OCI-LY1 (cell line): ENCODE measurements around the gene MED25.

Source experiments
- H2AFZ ChIP-seq: fragments of 200-600 bp; sonication (generic), shearing (Covaris generic); 2 replicates; pipeline ENCODE4 v1.6.0; 2014; ENCODE audit warnings: antibody characterized with exemption, mild to moderate bottlenecking, low read length
- H3F3A ChIP-seq: fragments of 200-600 bp; sonication (generic), shearing (Covaris generic); 2 replicates; pipeline ENCODE4 v1.6.0; 2014; ENCODE audit warnings: mild to moderate bottlenecking, antibody characterized with exemption, low read length, moderate library complexity; ENCODE audit not compliant: insufficient read depth
- H3K27ac ChIP-seq: fragments of 200-600 bp; sonication (generic); 2 replicates; pipeline ENCODE4 v1.5.1; 2014; ENCODE audit warnings: low read length, mixed run types, mild to moderate bottlenecking, low read depth; ENCODE audit not compliant: poor library complexity, severe bottlenecking
- H3K27me3 ChIP-seq: fragments of 200-600 bp; sonication (generic); 2 replicates; pipeline ENCODE4 v1.6.0; 2014; ENCODE audit warnings: antibody characterized with exemption, mild to moderate bottlenecking, low read length, moderate library complexity; ENCODE audit not compliant: insufficient read depth
- H3K36me3 ChIP-seq: fragments of 200-600 bp; sonication (generic); 2 replicates; pipeline ENCODE4 v1.6.1; 2014; ENCODE audit warnings: mild to moderate bottlenecking, antibody characterized with exemption, low read length, moderate library complexity, mixed read lengths; ENCODE audit not compliant: insufficient read depth
- H3K4me1 ChIP-seq: fragments of 200-600 bp; sonication (generic); 2 replicates; pipeline ENCODE4 v1.5.1; 2014; ENCODE audit warnings: mild to moderate bottlenecking, low read length, moderate library complexity; ENCODE audit not compliant: insufficient read depth, severe bottlenecking
- H3K4me2 ChIP-seq: fragments of 200-600 bp; sonication (generic), shearing (Covaris generic); 2 replicates; pipeline ENCODE4 v1.6.1; 2014; ENCODE audit warnings: low read length
- H3K4me3 ChIP-seq: fragments of 200-600 bp; sonication (generic); 2 replicates; pipeline ENCODE4 v1.5.1; 2014; ENCODE audit warnings: low read length, low read depth, mild to moderate bottlenecking, mixed read lengths; ENCODE audit not compliant: poor library complexity, severe bottlenecking
- H3K79me2 ChIP-seq: fragments of 200-600 bp; shearing (Covaris generic); 2 replicates; pipeline ENCODE4 v1.6.1; 2016; ENCODE audit warnings: mixed run types, low read length, mixed read lengths; ENCODE audit not compliant: insufficient read depth
- H3K9ac ChIP-seq: fragments of 200-600 bp; sonication (generic), shearing (Covaris generic); 2 replicates; pipeline ENCODE4 v1.6.1; 2014; ENCODE audit warnings: mild to moderate bottlenecking, low read length, mixed read lengths
- H3K9me2 ChIP-seq: fragments of 200-600 bp; sonication (generic), shearing (Covaris generic); 2 replicates; pipeline ENCODE4 v1.6.1; 2014; ENCODE audit warnings: low read depth, mild to moderate bottlenecking, low read length, mixed read lengths
- H3K9me3 ChIP-seq: fragments of 200-600 bp; shearing (Covaris generic); 2 replicates; pipeline ENCODE4 v1.6.1; 2014; ENCODE audit warnings: low read length, mixed read lengths
- H4K20me1 ChIP-seq: fragments of 200-600 bp; sonication (generic), shearing (Covaris generic); 2 replicates; pipeline ENCODE4 v1.6.0; 2016; ENCODE audit warnings: mild to moderate bottlenecking, low read length; ENCODE audit not compliant: insufficient read depth
- EZH2 ChIP-seq: fragments of 200-600 bp; sonication (generic), shearing (Covaris generic); IDR thresholded peaks from 2 replicates; pipeline ENCODE4 v1.8.0; 2017; ENCODE audit warnings: borderline replicate concordance, mixed run types, mild to moderate bottlenecking, antibody characterized with exemption, low read length, moderate library complexity, mixed read lengths
- TF ChIP-seq, protein P1 (sequence below): fragments of 200-600 bp; sonication (generic), shearing (Covaris generic); IDR thresholded peaks from 2 replicates; pipeline ENCODE4 v1.5.1; 2017; ENCODE audit warnings: mild to moderate bottlenecking, antibody characterized with exemption, low read length, moderate library complexity, mixed read lengths

Gene MED25

DNA sequence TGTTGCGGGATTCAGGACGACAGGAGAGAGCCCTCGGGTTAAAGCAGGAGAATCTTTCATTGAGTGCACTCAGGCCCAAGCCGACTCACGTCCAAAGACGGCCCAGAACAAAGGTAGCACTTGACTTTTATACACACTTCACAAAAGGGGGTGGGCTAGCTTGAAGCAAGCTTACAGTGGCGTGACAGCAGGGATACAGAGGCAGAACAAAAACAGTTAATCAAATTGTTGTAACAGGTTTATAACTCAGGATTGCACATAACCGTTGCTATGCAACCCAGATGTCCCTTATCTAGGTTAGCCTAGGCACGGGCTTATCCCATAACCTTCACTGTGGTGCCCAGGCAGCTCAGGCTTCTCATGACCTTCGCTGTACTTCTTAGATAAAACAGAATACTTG is 2.0 kb downstream of the MED25 start:
- Histone ChIP-seq H3K9ac (peak overlapping the region; percentile 100), H3K79me2 (peaks cover 44% of the 10 kb centered on the region), H3K9me2 (no peaks in the 10 kb centered on the region), H3K36me3 (peaks cover 50% of the 10 kb centered on the region), H2AFZ (no peak overlapping the region), H3K4me2 (peak overlapping the region; percentile 88), H3K4me1 (peaks cover 64% of the 10 kb centered on the region), H3K9me3 (no peaks in the 10 kb centered on the region), H3F3A (no peaks in the 10 kb centered on the region), H3K27me3 (no peaks in the 10 kb centered on the region), H3K4me3 (peak overlapping the region; percentile 99), H3K27ac (peak overlapping the region; percentile 99), H4K20me1 (no peaks in the 10 kb centered on the region)
- TF ChIP-seq, protein P1, sequence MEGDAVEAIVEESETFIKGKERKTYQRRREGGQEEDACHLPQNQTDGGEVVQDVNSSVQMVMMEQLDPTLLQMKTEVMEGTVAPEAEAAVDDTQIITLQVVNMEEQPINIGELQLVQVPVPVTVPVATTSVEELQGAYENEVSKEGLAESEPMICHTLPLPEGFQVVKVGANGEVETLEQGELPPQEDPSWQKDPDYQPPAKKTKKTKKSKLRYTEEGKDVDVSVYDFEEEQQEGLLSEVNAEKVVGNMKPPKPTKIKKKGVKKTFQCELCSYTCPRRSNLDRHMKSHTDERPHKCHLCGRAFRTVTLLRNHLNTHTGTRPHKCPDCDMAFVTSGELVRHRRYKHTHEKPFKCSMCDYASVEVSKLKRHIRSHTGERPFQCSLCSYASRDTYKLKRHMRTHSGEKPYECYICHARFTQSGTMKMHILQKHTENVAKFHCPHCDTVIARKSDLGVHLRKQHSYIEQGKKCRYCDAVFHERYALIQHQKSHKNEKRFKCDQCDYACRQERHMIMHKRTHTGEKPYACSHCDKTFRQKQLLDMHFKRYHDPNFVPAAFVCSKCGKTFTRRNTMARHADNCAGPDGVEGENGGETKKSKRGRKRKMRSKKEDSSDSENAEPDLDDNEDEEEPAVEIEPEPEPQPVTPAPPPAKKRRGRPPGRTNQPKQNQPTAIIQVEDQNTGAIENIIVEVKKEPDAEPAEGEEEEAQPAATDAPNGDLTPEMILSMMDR: no peak
- TF ChIP-seq EZH2: no peak

DNA sequence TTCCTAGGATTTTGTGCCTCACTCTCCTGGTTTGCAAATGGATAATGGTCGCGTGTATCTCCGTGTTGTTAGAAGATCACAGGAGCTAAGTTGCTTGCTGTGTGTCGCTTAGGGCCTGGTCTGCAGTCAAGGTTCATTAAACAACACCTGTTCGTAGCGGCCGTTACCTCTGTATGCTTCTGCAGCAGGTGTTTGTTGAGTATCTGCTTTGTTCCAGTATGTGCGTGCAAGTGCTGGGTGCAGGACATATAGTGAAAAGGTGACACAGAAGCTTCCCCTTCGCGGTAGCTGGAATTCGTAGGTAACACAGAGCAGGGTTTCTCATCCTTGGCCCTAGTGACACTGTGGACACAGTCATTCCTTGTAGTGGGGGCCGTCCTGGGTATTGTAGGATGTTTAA is 5.4 kb downstream of the MED25 start:
- Histone ChIP-seq H3K27me3 (no peaks in the 10 kb centered on the region), H3F3A (no peaks in the 10 kb centered on the region), H3K4me3 (peak overlapping the region; percentile 42), H3K9ac (peak overlapping the region; percentile 70), H3K27ac (peak overlapping the region; percentile 99), H3K79me2 (peaks cover 59% of the 10 kb centered on the region), H3K9me3 (no peaks in the 10 kb centered on the region), H3K4me2 (peak overlapping the region; percentile 60), H2AFZ (no peak overlapping the region), H3K4me1 (peaks cover 84% of the 10 kb centered on the region), H4K20me1 (no peaks in the 10 kb centered on the region), H3K36me3 (peaks cover 81% of the 10 kb centered on the region), H3K9me2 (no peaks in the 10 kb centered on the region)
- TF ChIP-seq, protein P1: no peak
- no peak for TF ChIP-seq EZH2

DNA sequence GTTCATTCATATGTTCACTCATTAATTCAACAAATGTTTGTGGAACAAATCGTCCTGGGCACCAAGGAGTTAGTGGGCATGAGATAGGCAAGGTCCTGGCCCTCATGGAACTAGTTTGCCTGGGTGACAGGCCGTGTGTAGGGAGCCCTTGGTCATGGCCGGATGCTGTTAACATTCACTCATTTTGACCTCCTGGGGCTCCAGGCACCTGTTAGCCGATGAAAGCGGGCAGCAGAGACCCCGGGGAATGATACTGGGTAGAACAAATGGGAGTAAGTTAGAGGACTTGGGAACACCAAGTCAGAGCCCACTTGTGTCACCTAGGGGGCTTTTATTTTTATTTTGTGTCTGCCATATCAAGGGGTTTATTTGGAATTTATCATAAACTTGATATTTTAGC is 6.6 kb downstream of the MED25 start:
- Histone ChIP-seq H3K4me1 (peaks cover 90% of the 10 kb centered on the region), H3K79me2 (peaks cover 47% of the 10 kb centered on the region), H3K9me2 (no peaks in the 10 kb centered on the region), H3K4me3 (peak overlapping the region; percentile 42), H3F3A (no peaks in the 10 kb centered on the region), H3K9ac (peak overlapping the region; percentile 70; the same call in 1 of the 2 replicates), H3K9me3 (no peaks in the 10 kb centered on the region), H3K27ac (peak overlapping the region; percentile 99), H2AFZ (no peak overlapping the region), H3K4me2 (peak overlapping the region; percentile 60; the same call in 1 of the 2 replicates), H3K36me3 (peaks cover 89% of the 10 kb centered on the region), H3K27me3 (no peaks in the 10 kb centered on the region), H4K20me1 (no peaks in the 10 kb centered on the region)
- TF ChIP-seq EZH2: no peak
- TF ChIP-seq, protein P1: no peak
